ENCODE measurements around the gene TTC28.

GRCh38 chr22:28465841-28466240 is 213.8 kb downstream of the TTC28 start:
- TF ChIP-seq POLR2A (IDR thresholded peaks at IDR 0.05) (no peak), CTCF (IDR thresholded peaks at IDR 0.05) (no peak)

All from gastroesophageal sphincter (tissue), 3 donors.